Prostate gland (tissue), 2 donors: ENCODE results near the gene TRIM29. TPM values are rescaled to one million over a fixed set of nuclear protein-coding genes. Genes with fewer than 3 reads are reported as not detected.

ENCODE experiments used
- DNase-seq: peaks from one replicate; pipeline ENCODE4 v3.0.0-alpha.2; 2019; ENCODE audit warnings: low spot score
- H3K27ac ChIP-seq, 2 donors: fragments of 200-600 bp; sonication (generic); 2 replicates each; pipeline ENCODE4 v1.5.1; 2017 to 2019
- H3K27me3 ChIP-seq: fragments of 200-600 bp; sonication (generic); replicated peaks from 2 replicates; pipeline ENCODE4 v1.5.1; 2019; ENCODE audit not compliant: insufficient read depth
- H3K36me3 ChIP-seq, 2 donors: fragments of 200-600 bp; sonication (generic); 1 replicate in 1 of 2; 2 replicates in 1 of 2; pipeline versions ENCODE4 v1.5.1 to v1.8.1; 2017 to 2019
- H3K4me1 ChIP-seq: fragments of 200-600 bp; sonication (generic); replicated peaks from 2 replicates; pipeline ENCODE4 v1.5.1; 2019
- H3K4me3 ChIP-seq, 2 donors: fragments of 200-600 bp; sonication (generic); 2 replicates each; pipeline ENCODE4 v1.5.1; 2017 to 2019
- H3K9me3 ChIP-seq: fragments of 200-600 bp; sonication (generic); 2 replicates; pipeline ENCODE4 v1.5.1; 2017
- CTCF ChIP-seq, 4 experiments: fragments of 200-600 bp in 2 of 4; fragments of 450-650 bp in 2 of 4; sonication (generic) in 2 of 4; IDR thresholded peaks; 1 replicate in 3 of 4; 2 replicates in 1 of 4; pipeline ENCODE4 v1.5.1; 2016 to 2019; ENCODE audit warnings: antibody characterized with exemption in 4 of 4, mild to moderate bottlenecking in 2 of 4, moderate library complexity in 2 of 4
- POLR2A ChIP-seq: fragments of 450-650 bp; IDR thresholded peaks from one replicate; pipeline ENCODE4 v1.6.1; 2016; ENCODE audit warnings: antibody characterized with exemption, mild to moderate bottlenecking
- POLR2AphosphoS5 ChIP-seq: sonication (generic); formaldehyde crosslinking; IDR thresholded peaks from one replicate; pipeline ENCODE4 v1.6.1; 2017; ENCODE audit warnings: antibody characterized with exemption
- WGBS: methylation state at CpG from one replicate; pipeline ENCODE4 v1.1.5; 2018; 5-methylcytosine and 5-hydroxymethylcytosine counted together
- intact Hi-C: fragments of 100-400 bp; cut with DNase I; formaldehyde crosslinking; loops from one replicate; pipeline ENCODE4 v1.14.2; 2022
- total RNA-seq, 2 donors: library from RNA; depleted of rRNA; stranded (reverse); fragments of >200 nt; gene quantifications; one replicate each; pipeline ENCODE4 v1.1.0, GENCODE V29; 2016

TRIM29 gene
- total RNA-seq, 2 donors from 2014 or later: 73.7 to 126 TPM

GRCh38 chr11:120108785-120109168, 29.1 kb downstream of the TRIM29 start:
- H3K4me3 ChIP-seq: no peak overlapping the region
- H3K36me3 ChIP-seq: no peaks in the 10 kb centered on the region
- H3K4me1 ChIP-seq: no peaks in the 10 kb centered on the region
- intact Hi-C loops: loop anchor here (2.0 to 5.0 kb wide), 2 partner anchors 381 to 628 kb away; partner anchors contain the start of gene NECTIN1
- TF ChIP-seq POLR2AphosphoS5 (no peak), CTCF (IDR thresholded peaks at IDR 0.05) (no peak), POLR2A (no peak)
- H3K27me3 ChIP-seq: no peaks in the 10 kb centered on the region
- DNase-seq: no peak
- no peaks in the 10 kb centered on the region for H3K9me3 ChIP-seq
- WGBS: 46% methylated on average over 6 of the region's 6 CpGs
- H3K27ac ChIP-seq: peak overlapping the region in 1 of 2 donors; percentile 2

- Histone ChIP-seq H3K9me3 (no peaks in the 10 kb centered on the region), H3K4me1 (no peaks in the 10 kb centered on the region), H3K27me3 (no peaks in the 10 kb centered on the region), H3K36me3 (no peaks in the 10 kb centered on the region), H3K27ac (peak overlapping the region in 1 of 2 donors; percentile 2), H3K4me3 (no peak overlapping the region)
- 1% methylated on average over 6 of the region's 6 CpGs for WGBS
- peak; percentile 67 for DNase-seq
- TF ChIP-seq POLR2AphosphoS5 (no peak), CTCF (IDR thresholded peaks at IDR 0.05) (peak; percentile 92 to 99 (median 98))
- intact Hi-C loops: loop anchor here (2.0 to 5.0 kb wide), 2 partner anchors 381 to 627 kb away; partner anchors contain the start of gene NECTIN1
Measured at GRCh38 chr11:120108154-120108784, 29.6 kb downstream of the TRIM29 start.

DNA sequence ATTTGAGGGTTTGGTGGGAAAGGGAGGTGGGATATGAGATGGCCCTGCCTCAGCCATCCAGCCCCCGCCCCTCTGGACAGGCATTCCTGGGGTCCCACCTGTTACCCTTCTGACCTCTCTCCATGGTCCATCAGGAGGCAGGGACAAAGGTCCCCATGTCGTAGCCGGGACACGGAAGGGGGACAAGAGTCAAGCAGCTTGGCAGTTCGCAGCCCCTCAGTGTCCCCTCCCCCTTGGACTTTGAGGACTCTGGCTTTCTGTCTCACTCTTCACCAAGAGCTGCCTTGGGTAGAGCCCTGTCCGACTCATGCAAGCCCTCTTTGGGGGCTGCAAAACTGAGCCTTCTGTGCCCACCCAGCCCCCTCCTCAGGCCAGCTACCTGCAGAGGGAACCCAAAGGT, 30.2 kb downstream of the TRIM29 start:
- no peaks in the 10 kb centered on the region for H3K27me3 ChIP-seq
- no peak for DNase-seq
- 75% methylated on average over 6 of the region's 6 CpGs for WGBS

GRCh38 chr11:120106354-120107150, 31.4 kb downstream of the TRIM29 start:
- no peak overlapping the region for H3K4me3 ChIP-seq
- 67% methylated on average over 11 of the region's 11 CpGs for WGBS
- TF ChIP-seq CTCF (IDR thresholded peaks at IDR 0.05) (no peak), POLR2A (no peak), POLR2AphosphoS5 (no peak)
- DNase-seq: no peak
- no peaks in the 10 kb centered on the region for H3K27me3 ChIP-seq
- no peaks in the 10 kb centered on the region for H3K4me1 ChIP-seq
- intact Hi-C loops: loop anchor here (2.0 to 5.0 kb wide), 2 partner anchors 379 to 440 kb away; partner anchors contain the start of gene NECTIN1
- no peaks in the 10 kb centered on the region for H3K9me3 ChIP-seq
- H3K27ac ChIP-seq: no peak overlapping the region
- no peaks in the 10 kb centered on the region for H3K36me3 ChIP-seq

More for the DNA sequence above, 30.2 kb downstream of the TRIM29 start:
- Histone ChIP-seq H3K9me3 (no peaks in the 10 kb centered on the region), H3K4me1 (no peaks in the 10 kb centered on the region), H3K36me3 (no peaks in the 10 kb centered on the region), H3K27ac (peak overlapping the region in 1 of 2 donors; percentile 2), H3K4me3 (no peak overlapping the region)
- intact Hi-C loops: loop anchor here (2.0 to 5.0 kb wide), 3 partner anchors 380 to 627 kb away; partner anchors contain the start of gene NECTIN1
- TF ChIP-seq CTCF (IDR thresholded peaks at IDR 0.05) (no peak), POLR2AphosphoS5 (no peak), POLR2A (no peak)
